ENCODE data around the gene ITIH3. TPM values are rescaled to one million over a fixed set of nuclear protein-coding genes. Genes with fewer than 3 reads are reported as not detected.

ITIH3 gene
- 4.0 and 8.9 TPM in 2 replicates for total RNA-seq (2014; rRNA removed; shearing (Covaris generic))

- no peak within 1 kb of the TSS for H3K4me3 ChIP-seq
- no peaks in the 10 kb centered on the region for H3K36me3 ChIP-seq
- H3K4me1 ChIP-seq (replicated peaks) = no peaks in the 10 kb centered on the region
- H3K27me3 ChIP-seq (replicated peaks) = no peaks in the 10 kb centered on the region
- no peak within 1 kb of the TSS for H3K27ac ChIP-seq
- no peaks in the 10 kb centered on the region for H3K9me3 ChIP-seq (replicated peaks)
- no peak for DNase-seq (ENCODE audit: low read depth in 1 of 2, low spot score in 2 of 2)
Measured at GRCh38 chr3:52794612-52795099, at the start of gene ITIH3. Gene ITIH3, plus strand, starts transcription at chr3:52794796. Its CDS starts 8 bp downstream, at chr3:52794804.

GRCh38 chr3:52752045-52752660 is 42.4 kb upstream of the ITIH3 start:
- Histone ChIP-seq H3K36me3 (peaks cover 31% of the 10 kb centered on the region), H3K9me3 (replicated peaks) (no peaks in the 10 kb centered on the region), H3K4me3 (no peak overlapping the region), H3K27ac (no peak overlapping the region), H3K27me3 (replicated peaks) (no peaks in the 10 kb centered on the region), H3K4me1 (replicated peaks) (no peaks in the 10 kb centered on the region)
- no peak for DNase-seq (ENCODE audit: low read depth in 1 of 2, low spot score in 2 of 2)

GRCh38 chr3:52754373-52754772 is 40.2 kb upstream of the ITIH3 start:
- Histone ChIP-seq H3K36me3 (peaks cover 27% of the 10 kb centered on the region), H3K9me3 (replicated peaks) (no peaks in the 10 kb centered on the region), H3K4me1 (replicated peaks) (no peaks in the 10 kb centered on the region), H3K27me3 (replicated peaks) (no peaks in the 10 kb centered on the region), H3K4me3 (no peak overlapping the region), H3K27ac (no peak overlapping the region)
- DNase-seq (ENCODE audit: low read depth in 1 of 2, low spot score in 2 of 2) = no peak

- DNase-seq (ENCODE audit: low read depth in 1 of 2, low spot score in 2 of 2) = no peak
- Histone ChIP-seq H3K9me3 (replicated peaks) (no peaks in the 10 kb centered on the region), H3K27ac (no peak overlapping the region), H3K4me3 (no peak overlapping the region), H3K4me1 (replicated peaks) (no peaks in the 10 kb centered on the region), H3K36me3 (peaks cover 27% of the 10 kb centered on the region), H3K27me3 (replicated peaks) (no peaks in the 10 kb centered on the region)
Measured at GRCh38 chr3:52756141-52756540, 38.5 kb upstream of the ITIH3 start.

- no peaks in the 10 kb centered on the region for H3K27me3 ChIP-seq (replicated peaks)
- DNase-seq (ENCODE audit: low read depth in 1 of 2, low spot score in 2 of 2) = no peak
- no peak overlapping the region for H3K27ac ChIP-seq
- no peaks in the 10 kb centered on the region for H3K9me3 ChIP-seq (replicated peaks)
- H3K36me3 ChIP-seq = peaks cover 46% of the 10 kb centered on the region
- no peak overlapping the region for H3K4me3 ChIP-seq
- no peaks in the 10 kb centered on the region for H3K4me1 ChIP-seq (replicated peaks)
Measured at GRCh38 chr3:52763466-52763865, 31.1 kb upstream of the ITIH3 start.

GRCh38 chr3:52769786-52770455 is 24.7 kb upstream of the ITIH3 start:
- DNase-seq (ENCODE audit: low read depth in 1 of 2, low spot score in 2 of 2) = peak in 1 of 2 experiments; percentile 7
- H3K27me3 ChIP-seq (replicated peaks) = no peaks in the 10 kb centered on the region
- peak overlapping the region; percentile 72 for H3K4me3 ChIP-seq
- no peaks in the 10 kb centered on the region for H3K9me3 ChIP-seq (replicated peaks)
- H3K36me3 ChIP-seq = peaks cover 12% of the 10 kb centered on the region
- no peak overlapping the region for H3K27ac ChIP-seq
- no peaks in the 10 kb centered on the region; the same call in 1 of the 2 replicates for H3K4me1 ChIP-seq (replicated peaks)

GRCh38 chr3:52770496-52771333 is 23.9 kb upstream of the ITIH3 start, which contains the start of gene NEK4:
Gene NEK4, minus strand, starts transcription at chr3:52770940. Its CDS starts 194 bp downstream, at chr3:52770746.
- peak within 1 kb of the TSS; percentile 72 for H3K4me3 ChIP-seq
- H3K27ac ChIP-seq = peak within 1 kb of the TSS; percentile 22
- H3K27me3 ChIP-seq (replicated peaks) = no peaks in the 10 kb centered on the region
- H3K4me1 ChIP-seq (replicated peaks) = no peaks in the 10 kb centered on the region; the same call in 1 of the 2 replicates
- no peaks in the 10 kb centered on the region for H3K9me3 ChIP-seq (replicated peaks)
- peaks cover 8% of the 10 kb centered on the region for H3K36me3 ChIP-seq
- DNase-seq (ENCODE audit: low read depth in 1 of 2, low spot score in 2 of 2) = peak; percentile 75 to 87

GRCh38 chr3:52771334-52771681 is 23.3 kb upstream of the ITIH3 start:
- Histone ChIP-seq H3K4me3 (peak overlapping the region; percentile 72), H3K27me3 (replicated peaks) (no peaks in the 10 kb centered on the region), H3K9me3 (replicated peaks) (no peaks in the 10 kb centered on the region), H3K36me3 (peaks cover 4% of the 10 kb centered on the region), H3K27ac (peak overlapping the region; percentile 22; the same call in 1 of the 2 replicates), H3K4me1 (replicated peaks) (no peaks in the 10 kb centered on the region; the same call in 1 of the 2 replicates)
- DNase-seq (ENCODE audit: low read depth in 1 of 2, low spot score in 2 of 2) = no peak

GRCh38 chr3:52771702-52772101 is 22.9 kb upstream of the ITIH3 start:
- DNase-seq (ENCODE audit: low read depth in 1 of 2, low spot score in 2 of 2) = no peak
- H3K9me3 ChIP-seq (replicated peaks) = no peaks in the 10 kb centered on the region
- no peak overlapping the region for H3K4me3 ChIP-seq
- peaks cover 4% of the 10 kb centered on the region for H3K36me3 ChIP-seq
- no peaks in the 10 kb centered on the region for H3K27me3 ChIP-seq (replicated peaks)
- H3K27ac ChIP-seq = no peak overlapping the region
- no peaks in the 10 kb centered on the region; the same call in 1 of the 2 replicates for H3K4me1 ChIP-seq (replicated peaks)

GRCh38 chr3:52773361-52774065 is 21.1 kb upstream of the ITIH3 start:
- no peaks in the 10 kb centered on the region; the same call in 1 of the 2 replicates for H3K4me1 ChIP-seq (replicated peaks)
- H3K27ac ChIP-seq = no peak overlapping the region
- H3K9me3 ChIP-seq (replicated peaks) = no peaks in the 10 kb centered on the region
- peaks cover 4% of the 10 kb centered on the region for H3K36me3 ChIP-seq
- DNase-seq (ENCODE audit: low read depth in 1 of 2, low spot score in 2 of 2) = no peak
- H3K4me3 ChIP-seq = no peak overlapping the region
- no peaks in the 10 kb centered on the region for H3K27me3 ChIP-seq (replicated peaks)

- peaks cover 4% of the 10 kb centered on the region; the same call in 1 of the 2 replicates for H3K36me3 ChIP-seq
- H3K27ac ChIP-seq = no peak overlapping the region
- no peak for DNase-seq (ENCODE audit: low read depth in 1 of 2, low spot score in 2 of 2)
- H3K4me3 ChIP-seq = no peak overlapping the region
- no peaks in the 10 kb centered on the region; the same call in 1 of the 2 replicates for H3K4me1 ChIP-seq (replicated peaks)
- no peaks in the 10 kb centered on the region for H3K27me3 ChIP-seq (replicated peaks)
- H3K9me3 ChIP-seq (replicated peaks) = no peaks in the 10 kb centered on the region
Measured at GRCh38 chr3:52774066-52774713, 20.4 kb upstream of the ITIH3 start.

GRCh38 chr3:52774901-52775864 is 19.4 kb upstream of the ITIH3 start:
- DNase-seq (ENCODE audit: low read depth in 1 of 2, low spot score in 2 of 2) = no peak
- no peak overlapping the region for H3K4me3 ChIP-seq
- no peak overlapping the region for H3K27ac ChIP-seq
- no peaks in the 10 kb centered on the region for H3K4me1 ChIP-seq (replicated peaks)
- peaks cover 4% of the 10 kb centered on the region; the same call in 1 of the 2 replicates for H3K36me3 ChIP-seq
- H3K9me3 ChIP-seq (replicated peaks) = no peaks in the 10 kb centered on the region
- H3K27me3 ChIP-seq (replicated peaks) = no peaks in the 10 kb centered on the region
